NCI-H1436 (cell line): ENCODE results near the gene BHMT2.

Experiments used
- DNase-seq: peaks from one replicate; lab custom pipeline; 2025; lab: John Stamatoyannopoulos, UW

The BHMT2 gene

GRCh38 chr5:79122973-79123372 lies 53.4 kb downstream of the BHMT2 start:
- DNase-seq: no peak

GRCh38 chr5:79124607-79125006 lies 55.0 kb downstream of the BHMT2 start:
- no peak for DNase-seq

DNA sequence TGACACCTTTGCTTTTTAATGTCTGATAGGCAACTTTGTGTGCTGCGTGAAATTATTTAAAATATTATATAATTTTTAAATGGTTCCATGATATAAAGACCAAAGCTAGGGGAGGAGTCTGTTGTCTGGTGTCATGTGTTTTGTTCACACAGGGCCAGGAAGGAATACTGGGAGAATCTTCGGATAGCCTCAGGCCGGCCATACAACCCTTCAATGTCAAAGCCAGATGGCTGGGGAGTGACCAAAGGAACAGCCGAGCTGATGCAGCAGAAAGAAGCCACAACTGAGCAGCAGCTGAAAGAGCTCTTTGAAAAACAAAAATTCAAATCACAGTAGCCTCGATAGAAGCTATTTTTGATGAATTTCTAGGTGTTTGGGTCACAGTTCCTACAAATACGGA lies 61.2 kb downstream of the BHMT2 start:
- no peak for DNase-seq

- peak; percentile 36 for DNase-seq
Observed at GRCh38 chr5:79133121-79133656, 63.6 kb downstream of the BHMT2 start.

DNA sequence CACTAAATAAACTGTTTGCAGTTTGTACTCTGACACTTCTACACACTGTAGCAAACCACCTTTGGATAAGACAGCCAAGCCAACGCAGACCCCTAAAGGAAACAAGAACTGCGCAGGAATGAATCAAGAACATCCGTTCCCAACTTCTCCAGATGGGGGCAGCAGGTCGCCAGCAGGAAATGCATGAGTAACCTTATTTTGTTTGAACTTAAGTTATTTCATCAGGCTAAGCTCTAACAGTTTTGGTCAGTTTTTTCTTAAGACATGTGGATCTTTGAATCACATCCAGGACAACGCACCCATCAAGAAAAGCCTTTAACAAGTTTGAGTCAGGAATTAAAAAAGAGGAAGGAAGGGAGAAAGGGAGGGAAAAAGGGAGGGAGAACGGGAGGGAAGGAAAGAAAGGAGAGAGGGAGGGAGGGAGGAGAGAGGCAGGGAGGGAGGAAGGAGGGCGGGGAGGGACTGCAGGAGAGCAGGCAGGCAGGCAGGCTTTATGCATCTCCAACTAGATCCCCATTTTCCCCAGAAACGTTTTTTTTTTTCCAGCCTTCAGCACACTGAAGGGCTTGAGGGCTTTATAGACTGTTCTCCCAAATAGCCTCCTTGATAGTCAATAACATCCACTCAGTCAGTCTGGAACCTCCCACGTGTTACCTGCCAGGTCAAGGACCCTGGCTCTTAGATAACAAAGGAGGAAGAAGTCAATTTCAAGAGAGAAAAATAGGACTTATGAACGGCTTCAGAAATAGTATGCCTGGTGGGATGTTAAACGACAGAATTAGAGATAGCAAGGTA lies 64.3 kb downstream of the BHMT2 start:
- DNase-seq: peak; percentile 48

GRCh38 chr5:79135790-79136553 lies 66.4 kb downstream of the BHMT2 start:
- no peak for DNase-seq

DNA sequence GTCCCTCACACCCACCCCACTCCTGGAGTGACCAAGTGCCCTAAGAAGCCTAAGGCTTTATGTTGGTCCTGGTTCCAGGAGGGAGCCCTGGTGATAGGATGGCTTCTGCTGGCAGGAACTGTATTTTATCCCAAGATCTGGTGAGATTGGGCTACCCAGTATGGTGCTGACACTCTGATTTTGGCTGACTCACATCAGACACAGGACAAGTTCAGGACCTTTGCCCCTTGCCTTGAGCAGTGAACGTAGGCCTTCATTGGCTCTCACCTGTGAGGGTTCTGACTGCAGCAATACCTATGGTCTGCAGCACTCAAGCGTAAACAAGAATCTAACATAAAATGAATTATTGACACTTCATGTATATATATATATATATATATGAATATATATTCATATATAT lies 67.1 kb downstream of the BHMT2 start:
- DNase-seq: no peak
